Neural progenitor cell (in vitro differentiated cells): ENCODE measurements around the gene NXN. TPM values are rescaled to one million over a fixed set of nuclear protein-coding genes. Genes with fewer than 3 reads are reported as not detected.

ENCODE experiments used
- DNase-seq: peaks from one replicate; pipeline ENCODE4 v3.0.0-alpha.2; 2016; ENCODE audit warnings: low spot score
- H2AFZ ChIP-seq: fragments of 200-600 bp; sonication (generic); replicated peaks from 2 replicates; pipeline ENCODE4 v1.6.1; 2016; ENCODE audit warnings: antibody characterized with exemption
- H3F3A ChIP-seq: fragments of 200-600 bp; sonication (generic); 2 replicates; pipeline ENCODE4 v1.6.1; 2016; ENCODE audit warnings: antibody characterized with exemption, low read depth
- H3K27ac ChIP-seq: fragments of 200-600 bp; sonication (generic); 2 replicates; pipeline ENCODE4 v1.5.1; 2016; ENCODE audit warnings: mild to moderate bottlenecking
- H3K27me3 ChIP-seq: fragments of 200-600 bp; sonication (generic); 2 replicates; pipeline ENCODE4 v1.6.1; 2016; ENCODE audit warnings: mild to moderate bottlenecking, moderate library complexity
- H3K36me3 ChIP-seq: fragments of 200-600 bp; sonication (generic); 2 replicates; pipeline ENCODE4 v1.5.1; 2016
- H3K4me1 ChIP-seq: fragments of 200-600 bp; sonication (generic); 2 replicates; pipeline ENCODE4 v1.6.1; 2016; ENCODE audit warnings: mixed run types
- H3K4me2 ChIP-seq: fragments of 200-600 bp; sonication (generic); 2 replicates; pipeline ENCODE4 v1.6.1; 2016
- H3K4me3 ChIP-seq: fragments of 200-600 bp; sonication (generic); 2 replicates; pipeline ENCODE4 v1.5.1; 2016
- H3K79me2 ChIP-seq: fragments of 200-600 bp; sonication (generic); 2 replicates; pipeline ENCODE4 v1.6.1; 2016; ENCODE audit warnings: low read depth
- H3K9ac ChIP-seq: fragments of 200-600 bp; sonication (generic); 2 replicates; pipeline ENCODE4 v1.6.1; 2016
- H3K9me3 ChIP-seq: fragments of 200-600 bp; sonication (generic); 2 replicates; pipeline ENCODE4 v1.5.1; 2016; ENCODE audit warnings: low read depth
- H4K20me1 ChIP-seq: fragments of 200-600 bp; sonication (generic); 2 replicates; pipeline ENCODE4 v1.6.1; 2016; ENCODE audit warnings: low read depth
- H3K27ac Mint-ChIP-seq: 3 replicates; pipeline ENCODE4 v1.8.0; 2021; ENCODE audit warnings: mixed read lengths
- H3K27me3 Mint-ChIP-seq: 2 replicates; pipeline ENCODE4 v1.8.0; 2022; ENCODE audit warnings: low read depth, mild to moderate bottlenecking, inconsistent platforms, moderate library complexity, mixed read lengths; ENCODE audit not compliant: insufficient read depth
- H3K36me3 Mint-ChIP-seq: 3 replicates; pipeline ENCODE4 v1.8.0; 2021; ENCODE audit warnings: mixed read lengths
- H3K4me1 Mint-ChIP-seq: 3 replicates; pipeline ENCODE4 v1.8.0; 2021; ENCODE audit warnings: mixed read lengths
- H3K4me3 Mint-ChIP-seq: 3 replicates; pipeline ENCODE4 v1.8.0; 2021; ENCODE audit warnings: mild to moderate bottlenecking, moderate library complexity, mixed read lengths
- H3K9me3 Mint-ChIP-seq: 3 replicates; pipeline ENCODE4 v1.8.0; 2020; ENCODE audit warnings: mixed read lengths
- EZH2 ChIP-seq: fragments of 200-600 bp; sonication (generic); IDR thresholded peaks from 2 replicates; pipeline ENCODE4 v1.6.1; 2017; ENCODE audit warnings: antibody characterized with exemption, mild to moderate bottlenecking, moderate library complexity
- EZH2phosphoT487 ChIP-seq: fragments of 200-600 bp; sonication (generic); IDR thresholded peaks from 2 replicates; pipeline ENCODE4 v1.6.1; 2017; ENCODE audit warnings: antibody characterized with exemption
- total RNA-seq: library from RNA; depleted of rRNA; stranded (reverse); fragments of >200 nt; gene quantifications from 2 replicates; pipeline ENCODE4 v1.2.3, GENCODE V29; 2015; ENCODE audit warnings: low replicate concordance
- TF ChIP-seq, protein P1 (sequence below): fragments of 200-600 bp; sonication (generic); IDR thresholded peaks from 2 replicates; pipeline ENCODE4 v1.5.1; 2017; ENCODE audit warnings: antibody characterized with exemption, mild to moderate bottlenecking

The NXN gene
- total RNA-seq, 1 donor from 2014 or later = 35.9 TPM

DNA sequence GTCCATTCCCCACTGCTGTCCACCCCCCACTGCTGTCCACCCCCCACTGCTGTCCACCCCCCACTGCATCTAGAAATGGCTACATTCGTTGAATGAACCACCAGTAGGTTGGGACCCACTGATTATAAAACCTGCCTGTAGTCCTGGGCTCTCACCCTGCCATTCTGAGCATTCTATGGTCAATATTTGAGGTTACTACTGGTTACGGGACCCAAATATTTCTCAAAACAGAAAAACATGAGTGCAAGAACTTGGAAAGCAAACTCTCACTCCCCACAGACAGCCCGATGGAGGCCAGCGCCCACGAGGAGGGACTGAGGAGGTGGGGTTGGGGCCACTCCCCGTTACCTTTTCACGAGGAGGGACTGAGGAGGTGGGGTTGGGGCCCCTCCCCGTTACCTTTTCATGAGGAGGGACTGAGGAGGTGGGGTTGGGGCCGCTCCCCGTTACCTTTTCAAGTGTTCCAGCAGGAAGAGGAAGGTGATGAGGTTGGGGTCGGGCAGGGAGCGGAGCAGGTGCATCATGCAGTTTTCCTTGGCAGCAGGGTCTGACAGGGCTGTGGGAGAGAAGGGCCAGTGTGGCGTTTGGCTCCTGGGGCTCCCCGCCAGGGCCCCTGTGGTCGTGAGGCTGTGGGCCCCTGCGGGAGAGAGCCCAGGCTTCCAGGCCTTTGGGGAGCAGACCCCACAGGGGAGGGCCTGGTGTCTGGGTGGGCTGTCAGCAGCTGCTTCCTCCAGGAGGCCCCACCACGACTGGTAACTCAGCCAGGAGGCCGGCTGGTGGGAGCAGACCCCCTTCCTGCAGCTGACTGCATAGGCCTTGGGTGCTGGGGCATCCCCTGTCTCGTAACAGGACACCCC is 29.9 kb upstream of the NXN start:
- H3K36me3 ChIP-seq = no peaks in the 10 kb centered on the region
- no peaks in the 10 kb centered on the region for H3K9me3 ChIP-seq
- no peaks in the 10 kb centered on the region for H4K20me1 ChIP-seq
- DNase-seq = no peak
- no peak overlapping the region for H3K4me3 ChIP-seq
- peaks cover 14% of the 10 kb centered on the region for H3K27me3 Mint-ChIP-seq
- H2AFZ ChIP-seq = no peak overlapping the region
- H3K9ac ChIP-seq = no peak overlapping the region
- H3K27ac ChIP-seq = no peak overlapping the region
- H3K4me3 Mint-ChIP-seq = no peak overlapping the region
- no peak overlapping the region for H3K27ac Mint-ChIP-seq
- no peaks in the 10 kb centered on the region for H3K4me1 ChIP-seq
- no peaks in the 10 kb centered on the region for H3K9me3 Mint-ChIP-seq
- H3F3A ChIP-seq = no peaks in the 10 kb centered on the region
- peaks cover 9% of the 10 kb centered on the region for H3K36me3 Mint-ChIP-seq
- H3K4me2 ChIP-seq = no peak overlapping the region
- H3K79me2 ChIP-seq = no peaks in the 10 kb centered on the region
- H3K27me3 ChIP-seq = no peaks in the 10 kb centered on the region
- peaks cover 6% of the 10 kb centered on the region for H3K4me1 Mint-ChIP-seq
- no peak for TF ChIP-seq EZH2
- no peak for TF ChIP-seq EZH2phosphoT487
- TF ChIP-seq, protein P1, sequence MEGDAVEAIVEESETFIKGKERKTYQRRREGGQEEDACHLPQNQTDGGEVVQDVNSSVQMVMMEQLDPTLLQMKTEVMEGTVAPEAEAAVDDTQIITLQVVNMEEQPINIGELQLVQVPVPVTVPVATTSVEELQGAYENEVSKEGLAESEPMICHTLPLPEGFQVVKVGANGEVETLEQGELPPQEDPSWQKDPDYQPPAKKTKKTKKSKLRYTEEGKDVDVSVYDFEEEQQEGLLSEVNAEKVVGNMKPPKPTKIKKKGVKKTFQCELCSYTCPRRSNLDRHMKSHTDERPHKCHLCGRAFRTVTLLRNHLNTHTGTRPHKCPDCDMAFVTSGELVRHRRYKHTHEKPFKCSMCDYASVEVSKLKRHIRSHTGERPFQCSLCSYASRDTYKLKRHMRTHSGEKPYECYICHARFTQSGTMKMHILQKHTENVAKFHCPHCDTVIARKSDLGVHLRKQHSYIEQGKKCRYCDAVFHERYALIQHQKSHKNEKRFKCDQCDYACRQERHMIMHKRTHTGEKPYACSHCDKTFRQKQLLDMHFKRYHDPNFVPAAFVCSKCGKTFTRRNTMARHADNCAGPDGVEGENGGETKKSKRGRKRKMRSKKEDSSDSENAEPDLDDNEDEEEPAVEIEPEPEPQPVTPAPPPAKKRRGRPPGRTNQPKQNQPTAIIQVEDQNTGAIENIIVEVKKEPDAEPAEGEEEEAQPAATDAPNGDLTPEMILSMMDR = no peak

DNA sequence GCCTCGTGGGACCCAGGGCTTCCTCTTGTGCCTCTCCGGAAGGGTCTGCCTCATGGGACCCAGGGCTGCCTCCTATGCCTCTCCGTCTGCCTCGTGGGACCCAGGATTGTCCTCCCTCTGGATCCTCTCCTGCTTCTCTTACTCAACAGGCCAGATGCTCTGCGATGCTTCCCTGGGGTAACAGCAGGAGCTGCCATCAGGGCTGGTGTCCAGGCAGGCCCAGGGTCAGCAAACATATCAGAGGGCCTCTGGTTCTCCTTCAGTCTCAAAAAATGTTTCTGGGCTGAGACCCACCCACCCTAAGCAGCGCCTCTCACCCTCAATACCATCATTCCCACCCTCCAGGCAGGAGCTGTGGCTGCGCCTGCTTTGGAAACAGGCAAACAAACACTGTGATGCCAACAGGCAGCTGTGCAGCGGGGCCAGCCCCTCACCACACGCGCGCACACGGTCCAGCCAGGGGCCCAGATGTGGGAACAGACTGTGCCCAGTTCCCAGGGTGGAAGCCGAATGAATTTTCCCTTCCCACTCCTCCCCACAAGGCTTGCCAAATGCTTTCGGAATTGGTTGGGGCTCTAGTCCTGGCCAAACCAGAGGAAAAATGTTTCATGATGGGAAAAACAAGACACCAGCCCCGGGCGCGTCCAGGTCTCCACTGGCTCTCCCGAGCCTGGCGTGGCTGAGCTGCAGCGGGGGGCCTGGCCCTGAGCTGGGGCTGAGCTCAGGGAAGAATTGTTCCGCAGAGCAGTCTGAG is 28.6 kb upstream of the NXN start:
- TF ChIP-seq, protein P1 = no peak
- TF ChIP-seq EZH2 (no peak), EZH2phosphoT487 (no peak)
- Histone ChIP-seq H4K20me1 (no peaks in the 10 kb centered on the region), H3K27me3 (no peaks in the 10 kb centered on the region), H3K36me3 (no peaks in the 10 kb centered on the region), H2AFZ (no peak overlapping the region), H3K9me3 (no peaks in the 10 kb centered on the region), H3F3A (no peaks in the 10 kb centered on the region), H3K79me2 (no peaks in the 10 kb centered on the region), H3K27ac (no peak overlapping the region), H3K4me2 (no peak overlapping the region), H3K4me3 (no peak overlapping the region), H3K9ac (no peak overlapping the region), H3K4me1 (no peaks in the 10 kb centered on the region)
- Mint-ChIP-seq H3K27ac (no peak overlapping the region), H3K36me3 (peaks cover 6% of the 10 kb centered on the region), H3K27me3 (peaks cover 12% of the 10 kb centered on the region), H3K9me3 (no peaks in the 10 kb centered on the region), H3K4me3 (no peak overlapping the region), H3K4me1 (peaks cover 6% of the 10 kb centered on the region)
- no peak for DNase-seq

DNA sequence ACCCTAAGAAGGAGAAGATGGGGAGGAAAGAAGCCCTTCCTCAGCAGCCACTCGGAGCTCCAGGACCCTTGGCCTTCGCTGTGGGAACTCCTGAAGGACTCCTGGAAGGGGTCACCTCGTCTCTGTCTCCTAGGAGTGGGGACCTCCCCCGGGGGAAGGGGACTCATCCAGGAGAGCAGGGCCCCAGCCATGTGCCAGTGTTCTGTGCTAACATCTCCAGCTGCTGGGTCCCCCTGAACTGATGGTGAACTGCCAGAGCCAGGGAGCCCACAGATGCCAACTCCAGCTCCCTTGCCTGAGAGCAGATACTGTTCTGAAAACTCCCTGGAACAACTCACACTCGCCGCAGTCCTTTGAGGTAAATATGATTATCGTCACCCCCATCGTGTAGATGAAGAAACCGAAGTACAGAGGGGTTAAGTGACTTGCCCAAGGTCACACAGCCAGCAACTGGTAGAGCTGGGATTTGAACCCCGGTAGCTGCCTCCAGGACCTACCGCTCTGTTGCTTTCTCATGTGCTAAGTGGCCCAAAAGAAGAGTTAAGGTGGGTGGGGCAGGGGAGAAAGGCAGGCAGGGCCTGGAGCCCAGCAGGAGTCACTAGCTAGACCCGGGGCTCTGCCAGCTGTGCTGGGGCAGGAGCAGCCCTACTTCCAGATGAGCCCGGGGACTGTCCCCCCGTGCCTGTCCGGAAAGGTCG is 27.9 kb upstream of the NXN start:
- Mint-ChIP-seq H3K9me3 (no peaks in the 10 kb centered on the region), H3K36me3 (peaks cover 6% of the 10 kb centered on the region), H3K27me3 (peaks cover 12% of the 10 kb centered on the region), H3K27ac (no peak overlapping the region), H3K4me1 (peaks cover 6% of the 10 kb centered on the region), H3K4me3 (no peak overlapping the region)
- no peaks in the 10 kb centered on the region for H3K4me1 ChIP-seq
- no peak overlapping the region for H3K9ac ChIP-seq
- no peaks in the 10 kb centered on the region for H3K27me3 ChIP-seq
- H3K27ac ChIP-seq = no peak overlapping the region
- no peaks in the 10 kb centered on the region for H4K20me1 ChIP-seq
- H3F3A ChIP-seq = no peaks in the 10 kb centered on the region
- H3K4me2 ChIP-seq = no peak overlapping the region
- TF ChIP-seq EZH2phosphoT487 (no peak), EZH2 (no peak)
- TF ChIP-seq, protein P1 = no peak
- DNase-seq = no peak
- H3K9me3 ChIP-seq = no peaks in the 10 kb centered on the region
- H3K4me3 ChIP-seq = no peak overlapping the region
- H2AFZ ChIP-seq = no peak overlapping the region
- H3K36me3 ChIP-seq = no peaks in the 10 kb centered on the region
- H3K79me2 ChIP-seq = no peaks in the 10 kb centered on the region
